ENCODE data around the gene NME4. TPM values are rescaled to one million over a fixed set of nuclear protein-coding genes. Genes with fewer than 3 reads are reported as not detected.

Gene NME4
- total RNA-seq, 2 experiments from 2014 or later: 25.0 TPM

GRCh38 chr16:425740-426114, 28.7 kb downstream of the NME4 start:
- intact Hi-C loops (cut with micrococcal nuclease; ENCODE audit: unreplicated experiment): no loop called here
- Histone ChIP-seq H3K4me3 (ENCODE audit: low read depth, low read length, poor library complexity, severe bottlenecking) (peak overlapping the region; percentile 90), H3K79me2 (ENCODE audit: insufficient read depth, low read depth, low read length) (peaks cover 14% of the 10 kb centered on the region; the same call in 1 of the 2 replicates), H3K9me3 (ENCODE audit: low read length) (no peaks in the 10 kb centered on the region), H3K9me2 (ENCODE audit: insufficient read depth, low read length) (no peaks in the 10 kb centered on the region), H3K4me2 (ENCODE audit: low read length) (peak overlapping the region; percentile 97; the same call in 1 of the 2 replicates), H3K27ac (ENCODE audit: low read depth, low read length, poor library complexity, severe bottlenecking) (no peak overlapping the region), H4K20me1 (ENCODE audit: insufficient read depth, low read length) (peaks cover 12% of the 10 kb centered on the region), H3K36me3 (ENCODE audit: insufficient read depth, low read length) (peaks cover 3% of the 10 kb centered on the region; the same call in 1 of the 2 replicates), H3K4me1 (ENCODE audit: insufficient read depth, low read length, poor library complexity, severe bottlenecking) (peaks cover 22% of the 10 kb centered on the region), H2AFZ (ENCODE audit: low read length) (no peak overlapping the region)
- no peak for DNase-seq (ENCODE audit: low spot score)
- TF ChIP-seq EZH2phosphoT487 (IDR thresholded peaks at IDR 0.05; ENCODE audit: borderline replicate concordance, low read depth, low read length): no peak
- TF ChIP-seq CTCF (conservative IDR thresholded peaks at IDR 0.05; ENCODE audit: low read length): no peak
- BruUV-seq (replicated peaks): no TSS peak
- CTCF ChIA-PET (ENCODE audit: unreplicated experiment): no interaction called here
- POLR2A ChIA-PET: no interaction called here

DNA sequence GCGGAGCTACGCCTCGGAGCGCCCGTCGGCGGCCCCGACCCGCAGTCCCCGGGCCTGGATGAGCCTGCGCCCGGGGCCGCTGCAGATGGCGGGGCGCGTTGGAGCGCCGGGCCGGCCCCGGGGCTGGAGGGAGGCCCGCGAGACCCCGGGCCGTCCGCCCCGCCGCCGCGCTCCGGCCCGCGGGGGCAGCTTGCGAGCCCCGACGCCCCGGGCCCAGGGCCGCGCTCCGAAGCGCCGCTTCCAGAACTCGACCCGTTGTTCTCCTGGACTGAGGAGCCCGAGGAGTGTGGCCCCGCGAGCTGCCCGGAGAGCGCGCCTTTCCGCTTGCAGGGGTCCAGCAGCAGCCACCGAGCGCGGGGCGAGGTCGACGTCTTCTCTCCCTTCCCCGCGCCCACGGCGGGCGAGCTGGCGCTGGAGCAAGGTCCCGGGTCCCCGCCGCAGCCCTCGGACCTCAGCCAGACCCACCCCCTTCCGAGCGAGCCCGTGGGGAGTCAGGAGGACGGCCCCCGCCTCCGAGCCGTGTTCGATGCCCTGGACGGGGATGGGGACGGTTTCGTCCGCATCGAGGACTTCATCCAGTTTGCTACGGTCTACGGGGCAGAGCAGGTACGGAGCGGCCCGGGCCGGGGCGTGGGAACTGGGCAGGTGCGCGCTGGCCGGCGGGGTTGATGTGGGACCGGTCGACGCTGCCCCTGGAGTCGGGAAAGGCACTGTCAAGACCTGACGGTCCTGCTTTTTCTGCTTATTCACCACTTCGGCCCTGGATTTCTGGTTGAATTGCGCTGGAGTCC, 29.3 kb downstream of the NME4 start:
- TF ChIP-seq CTCF (conservative IDR thresholded peaks at IDR 0.05; ENCODE audit: low read length): no peak
- TF ChIP-seq EZH2phosphoT487 (IDR thresholded peaks at IDR 0.05; ENCODE audit: borderline replicate concordance, low read depth, low read length): no peak
- H2AFZ ChIP-seq (ENCODE audit: low read length): no peak overlapping the region
- peaks cover 12% of the 10 kb centered on the region for H4K20me1 ChIP-seq (ENCODE audit: insufficient read depth, low read length)
- intact Hi-C loops (cut with micrococcal nuclease; ENCODE audit: unreplicated experiment): no loop called here
- CTCF ChIA-PET (ENCODE audit: unreplicated experiment): no interaction called here
- H3K27ac ChIP-seq (ENCODE audit: low read depth, low read length, poor library complexity, severe bottlenecking): no peak overlapping the region
- POLR2A ChIA-PET: no interaction called here
- H3K9me2 ChIP-seq (ENCODE audit: insufficient read depth, low read length): no peaks in the 10 kb centered on the region
- H3K4me2 ChIP-seq (ENCODE audit: low read length): peak overlapping the region; percentile 87
- BruUV-seq (replicated peaks): no TSS peak
- peak; percentile 19 for DNase-seq (ENCODE audit: low spot score)
- peaks cover 14% of the 10 kb centered on the region; the same call in 1 of the 2 replicates for H3K79me2 ChIP-seq (ENCODE audit: insufficient read depth, low read depth, low read length)
- H3K4me1 ChIP-seq (ENCODE audit: insufficient read depth, low read length, poor library complexity, severe bottlenecking): peaks cover 22% of the 10 kb centered on the region
- H3K36me3 ChIP-seq (ENCODE audit: insufficient read depth, low read length): peaks cover 3% of the 10 kb centered on the region; the same call in 1 of the 2 replicates
- no peaks in the 10 kb centered on the region for H3K9me3 ChIP-seq (ENCODE audit: low read length)
- peak overlapping the region; percentile 90 for H3K4me3 ChIP-seq (ENCODE audit: low read depth, low read length, poor library complexity, severe bottlenecking)

- Histone ChIP-seq H3K27ac (ENCODE audit: low read depth, low read length, poor library complexity, severe bottlenecking) (no peak overlapping the region), H4K20me1 (ENCODE audit: insufficient read depth, low read length) (peaks cover 12% of the 10 kb centered on the region), H3K79me2 (ENCODE audit: insufficient read depth, low read depth, low read length) (peaks cover 14% of the 10 kb centered on the region; the same call in 1 of the 2 replicates), H3K4me2 (ENCODE audit: low read length) (peak overlapping the region; percentile 87), H3K4me3 (ENCODE audit: low read depth, low read length, poor library complexity, severe bottlenecking) (peak overlapping the region; percentile 90), H2AFZ (ENCODE audit: low read length) (no peak overlapping the region), H3K36me3 (ENCODE audit: insufficient read depth, low read length) (peaks cover 3% of the 10 kb centered on the region; the same call in 1 of the 2 replicates), H3K9me2 (ENCODE audit: insufficient read depth, low read length) (no peaks in the 10 kb centered on the region), H3K9me3 (ENCODE audit: low read length) (no peaks in the 10 kb centered on the region), H3K4me1 (ENCODE audit: insufficient read depth, low read length, poor library complexity, severe bottlenecking) (peaks cover 22% of the 10 kb centered on the region)
- POLR2A ChIA-PET: no interaction called here
- CTCF ChIA-PET (ENCODE audit: unreplicated experiment): no interaction called here
- BruUV-seq (replicated peaks): no TSS peak
- peak; percentile 17 for DNase-seq (ENCODE audit: low spot score)
- no peak for TF ChIP-seq CTCF (conservative IDR thresholded peaks at IDR 0.05; ENCODE audit: low read length)
- TF ChIP-seq EZH2phosphoT487 (IDR thresholded peaks at IDR 0.05; ENCODE audit: borderline replicate concordance, low read depth, low read length): no peak
- intact Hi-C loops (cut with micrococcal nuclease; ENCODE audit: unreplicated experiment): no loop called here
Measured at GRCh38 chr16:426906-427249, 29.9 kb downstream of the NME4 start.

All from OCI-LY7 (cell line).